ENCODE measurements around the gene CABYR. TPM values are rescaled to one million over a fixed set of nuclear protein-coding genes. Genes with fewer than 3 reads are reported as not detected.

CABYR gene
- total RNA-seq, 4 donors from 2014 or later: 2.0 to 4.4 TPM; not detected in 2

- intact Hi-C loops (cut with DNase I; ENCODE audit: low total_unique reads): no loop called here
These were observed 26.4 kb upstream of the CABYR start for GRCh38 chr18:24112464-24112863.

DNA sequence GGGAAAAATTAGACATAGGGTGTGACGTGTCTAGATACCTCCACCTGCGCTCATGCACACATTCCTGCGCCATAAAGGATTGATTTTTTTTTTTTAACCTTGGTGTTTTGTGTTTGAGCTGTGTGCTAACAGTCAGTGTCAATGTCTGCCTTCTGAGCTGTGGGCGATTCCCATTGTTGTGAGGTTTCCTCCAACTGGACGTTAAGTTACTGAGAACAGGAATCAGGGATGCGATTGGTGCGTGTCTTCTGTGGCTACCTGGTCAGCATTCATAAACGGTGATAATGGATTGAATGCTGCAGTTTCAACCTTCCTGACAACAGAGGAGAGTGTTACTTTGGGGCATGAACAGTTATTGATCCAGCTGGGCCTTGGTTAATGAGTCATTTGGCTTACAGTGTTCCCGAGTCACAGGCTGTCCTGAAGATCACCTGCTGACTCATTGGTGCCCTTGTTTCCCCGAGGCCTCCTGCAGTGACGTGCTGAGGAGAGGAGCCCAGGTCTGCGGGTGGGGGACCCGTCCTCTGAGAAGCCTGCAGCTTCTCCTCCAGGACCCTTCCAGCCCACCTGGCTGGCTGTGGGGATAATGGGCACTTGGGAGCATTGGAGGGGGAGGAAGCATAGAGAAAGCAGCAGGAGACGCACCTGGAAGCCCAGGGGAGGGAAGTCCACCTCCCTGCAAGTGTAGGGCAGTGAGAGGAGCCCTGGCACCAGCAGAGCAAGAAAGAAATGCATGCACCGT is 25.8 kb upstream of the CABYR start:
- intact Hi-C loops (cut with DNase I; ENCODE audit: low total_unique reads): no loop called here
- TF ChIP-seq CTCF (IDR thresholded peaks at IDR 0.05): no peak
- TF ChIP-seq POLR2A (IDR thresholded peaks at IDR 0.05): no peak
- H3K27ac ChIP-seq: no peak overlapping the region
- no peaks in the 10 kb centered on the region for H3K9me3 ChIP-seq
- no peaks in the 10 kb centered on the region for H3K27me3 ChIP-seq
- H3K4me3 ChIP-seq: no peak overlapping the region
- H3K36me3 ChIP-seq: no peaks in the 10 kb centered on the region
- no peak for DNase-seq
- H3K4me1 ChIP-seq: no peaks in the 10 kb centered on the region

More at GRCh38 chr18:24112464-24112863, 26.4 kb upstream of the CABYR start:
- H3K9me3 ChIP-seq: no peaks in the 10 kb centered on the region
- no peak for DNase-seq
- TF ChIP-seq CTCF (IDR thresholded peaks at IDR 0.05) (no peak), POLR2A (IDR thresholded peaks at IDR 0.05) (no peak)
- no peak overlapping the region for H3K4me3 ChIP-seq
- no peaks in the 10 kb centered on the region for H3K4me1 ChIP-seq
- H3K27me3 ChIP-seq: no peaks in the 10 kb centered on the region
- H3K27ac ChIP-seq: no peak overlapping the region
- no peaks in the 10 kb centered on the region for H3K36me3 ChIP-seq

- TF ChIP-seq CTCF (IDR thresholded peaks at IDR 0.05): no peak
- no peak for TF ChIP-seq POLR2A (IDR thresholded peaks at IDR 0.05)
- Histone ChIP-seq H3K27me3 (no peaks in the 10 kb centered on the region), H3K9me3 (no peaks in the 10 kb centered on the region), H3K4me1 (no peaks in the 10 kb centered on the region), H3K36me3 (no peaks in the 10 kb centered on the region), H3K27ac (no peak overlapping the region), H3K4me3 (no peak overlapping the region)
- intact Hi-C loops (cut with DNase I; ENCODE audit: low total_unique reads): no loop called here
- no peak for DNase-seq
These were observed 23.8 kb upstream of the CABYR start for GRCh38 chr18:24114924-24115549.

GRCh38 chr18:24115628-24116027 is 23.2 kb upstream of the CABYR start:
- DNase-seq: no peak
- Histone ChIP-seq H3K27ac (no peak overlapping the region), H3K9me3 (no peaks in the 10 kb centered on the region), H3K27me3 (no peaks in the 10 kb centered on the region), H3K4me1 (no peaks in the 10 kb centered on the region), H3K4me3 (no peak overlapping the region), H3K36me3 (no peaks in the 10 kb centered on the region)
- intact Hi-C loops (cut with DNase I; ENCODE audit: low total_unique reads): no loop called here
- TF ChIP-seq CTCF (IDR thresholded peaks at IDR 0.05) (no peak), POLR2A (IDR thresholded peaks at IDR 0.05) (no peak)

Data from uterus (tissue), 4 donors.